SK-N-MC (cell line): Measurements from ENCODE around the gene IDH3A.

Source experiments
- DNase-seq: peaks from one replicate; pipeline ENCODE4 v3.0.0-alpha.2; 2011; ENCODE audit warnings: low read depth, low spot score
- H3K27ac ChIP-seq: fragments of 200-600 bp; sonication (generic); 2 replicates; pipeline ENCODE4 v1.5.1; 2016; ENCODE audit warnings: mixed run types
- H3K36me3 ChIP-seq: fragments of 200-600 bp; sonication (generic); 2 replicates; pipeline ENCODE4 v1.6.1; 2017; ENCODE audit warnings: antibody characterized with exemption, low read length, mixed read lengths; ENCODE audit not compliant: insufficient read depth
- H3K4me3 ChIP-seq: fragments of 200-600 bp; sonication (generic); 2 replicates; pipeline ENCODE4 v1.5.1; 2016
- H3K9ac ChIP-seq: fragments of 200-600 bp; sonication (generic); 2 replicates; pipeline ENCODE4 v1.8.0; 2017; ENCODE audit warnings: mixed run types, mixed read lengths; ENCODE audit not compliant: insufficient read length
- H3K9me3 ChIP-seq: fragments of 200-600 bp; sonication (generic); 2 replicates; pipeline ENCODE4 v1.6.1; 2017; ENCODE audit warnings: low read depth, mild to moderate bottlenecking, antibody characterized with exemption, low read length, moderate library complexity, mixed read lengths
- EZH2 ChIP-seq: fragments of 200-600 bp; sonication (generic); IDR thresholded peaks from one replicate; pipeline ENCODE4 v1.6.1; 2017; ENCODE audit warnings: antibody characterized with exemption
- FOXP2 ChIP-seq: optimal IDR thresholded peaks from 2 replicates; pipeline ENCODE3; 2011; ENCODE audit warnings: mild to moderate bottlenecking, moderate library complexity; ENCODE audit not compliant: insufficient read depth; ENCODE audit errors: extremely low read length, control extremely low read depth
- POLR2AphosphoS5 ChIP-seq: IDR thresholded peaks from 2 replicates; pipeline ENCODE4 v1.6.1; 2012; ENCODE audit warnings: mild to moderate bottlenecking, low read depth, low read length, borderline replicate concordance

IDH3A gene

GRCh38 chr15:78212546-78213424 lies 63.6 kb downstream of the IDH3A start:
- no peaks in the 10 kb centered on the region for H3K9me3 ChIP-seq
- no peak overlapping the region for H3K4me3 ChIP-seq
- H3K9ac ChIP-seq: no peak overlapping the region
- H3K27ac ChIP-seq: no peak overlapping the region
- no peak for DNase-seq
- no peak for TF ChIP-seq FOXP2
- TF ChIP-seq EZH2: no peak
- no peak for TF ChIP-seq POLR2AphosphoS5
- no peaks in the 10 kb centered on the region for H3K36me3 ChIP-seq

- Histone ChIP-seq H3K9ac (no peak overlapping the region), H3K9me3 (no peaks in the 10 kb centered on the region), H3K27ac (no peak overlapping the region), H3K4me3 (no peak overlapping the region), H3K36me3 (no peaks in the 10 kb centered on the region)
- TF ChIP-seq POLR2AphosphoS5 (no peak), EZH2 (no peak), FOXP2 (no peak)
- DNase-seq: no peak
These were observed 64.2 kb downstream of the IDH3A start for GRCh38 chr15:78213425-78213750.

GRCh38 chr15:78213956-78214355 lies 64.8 kb downstream of the IDH3A start:
- Histone ChIP-seq H3K9ac (no peak overlapping the region), H3K4me3 (no peak overlapping the region), H3K27ac (no peak overlapping the region), H3K9me3 (no peaks in the 10 kb centered on the region), H3K36me3 (no peaks in the 10 kb centered on the region)
- DNase-seq: no peak
- TF ChIP-seq POLR2AphosphoS5 (no peak), FOXP2 (no peak), EZH2 (no peak)

GRCh38 chr15:78216276-78217104 lies 67.3 kb downstream of the IDH3A start:
- H3K27ac ChIP-seq: no peak overlapping the region
- no peaks in the 10 kb centered on the region for H3K9me3 ChIP-seq
- DNase-seq: no peak
- no peak overlapping the region for H3K4me3 ChIP-seq
- no peaks in the 10 kb centered on the region for H3K36me3 ChIP-seq
- H3K9ac ChIP-seq: no peak overlapping the region
- TF ChIP-seq EZH2: no peak
- TF ChIP-seq POLR2AphosphoS5: no peak
- no peak for TF ChIP-seq FOXP2

- TF ChIP-seq POLR2AphosphoS5: no peak
- H3K4me3 ChIP-seq: no peak overlapping the region; the same call in 1 of the 2 replicates
- no peak overlapping the region for H3K9ac ChIP-seq
- H3K36me3 ChIP-seq: no peaks in the 10 kb centered on the region
- peak; percentile 51 for DNase-seq
- H3K27ac ChIP-seq: peak overlapping the region; percentile 33; the same call in 1 of the 2 replicates
- no peaks in the 10 kb centered on the region for H3K9me3 ChIP-seq
These were observed 71.6 kb downstream of the IDH3A start for GRCh38 chr15:78220713-78221112.
